K562 (cell line): ENCODE data around the gene PSMD4. TPM values are rescaled to one million over a fixed set of nuclear protein-coding genes. Genes with fewer than 3 reads are reported as not detected.

Experiments used
- ATAC-seq: fragments of 200-7000 bp; cut with Tn5 transposase; 3 replicates; pipeline ENCODE4 v1.9.1; 2020; ENCODE audit warnings: moderate library complexity
- BruUV-seq: library from RNA; stranded (reverse); fragments of 400-500 nt; replicated peaks from 2 replicates; lab custom pipeline; 2021; lab: Mats Ljungman, UMichigan
- CTCF ChIA-PET: fragments of 300-600 bp; formaldehyde crosslinking; extraction: SDS; loops from one replicate; lab custom pipeline; 2021; ENCODE audit warnings: low intra/inter-chr PET ratio; lab: Yijun Ruan, JAX
- POLR2A ChIA-PET: fragments of 300-600, 350-650 bp; sonication (Branson Sonifier 250); formaldehyde crosslinking; extraction: SDS; loops from one replicate; lab custom pipeline; 2021; ENCODE audit warnings: antibody characterized with exemption, inconsistent platforms; lab: Yijun Ruan, JAX
- DNase-seq, 4 experiments: peaks; one replicate each; pipeline versions ENCODE4 v3.0.0 to v3.0.0-alpha.2; 2011 to 2018; ENCODE audit warnings: low spot score in 3 of 4, mixed read lengths in 3 of 4; ENCODE audit errors: extremely low read depth in 1 of 4
- FAIRE-seq: peaks from 2 replicates; lab custom pipeline; 2011; peaks lifted over from hg19 to GRCh38; lab: Jason Lieb, UNC
- H2AFZ ChIP-seq: 2 replicates; pipeline ENCODE4 v1.6.0; 2011; ENCODE audit warnings: low read depth, low read length, control low read depth, inconsistent platforms
- H3K27ac ChIP-seq: fragments of 200-600 bp; 3 replicates; pipeline ENCODE4 v1.8.0; 2011; ENCODE audit warnings: low read depth, mild to moderate bottlenecking, control low read depth, inconsistent platforms, low read length, moderate library complexity, mixed read lengths; ENCODE audit errors: extremely low read depth
- H3K27me3 ChIP-seq, 2 experiments: fragments of 300-600 bp in 1 of 2; 2 replicates in 1 of 2; 3 replicates in 1 of 2; pipeline versions ENCODE4 v1.6.0 to v1.8.0; 2011; ENCODE audit warnings: inconsistent platforms in 2 of 2, low read length in 2 of 2, mild to moderate bottlenecking in 1 of 2, mixed read lengths in 1 of 2, moderate library complexity in 1 of 2; ENCODE audit not compliant: control insufficient read depth in 2 of 2, insufficient read depth in 2 of 2
- H3K36me3 ChIP-seq: fragments of 300-600 bp; 3 replicates; pipeline ENCODE4 v1.8.0; 2011; ENCODE audit warnings: mild to moderate bottlenecking, low read length, inconsistent platforms; ENCODE audit not compliant: control insufficient read depth, insufficient read depth
- H3K4me1 ChIP-seq, 2 experiments: fragments of 200-600 bp in 1 of 2; replicated peaks in 1 of 2; 2 replicates in 1 of 2; 3 replicates in 1 of 2; pipeline versions ENCODE4 v1.5.1 to v1.8.0; 2011; ENCODE audit warnings: inconsistent platforms in 2 of 2, low read length in 2 of 2, mild to moderate bottlenecking in 1 of 2, mixed read lengths in 1 of 2, moderate library complexity in 1 of 2; ENCODE audit not compliant: control insufficient read depth in 2 of 2, insufficient read depth in 2 of 2
- H3K4me2 ChIP-seq: 2 replicates; pipeline ENCODE4 v1.6.1; 2011; ENCODE audit warnings: low read length, control low read depth, inconsistent platforms, mixed read lengths; ENCODE audit not compliant: insufficient read depth
- H3K4me3 ChIP-seq: fragments of 200-600 bp; sonication (generic), shearing (Covaris generic); 2 replicates; pipeline ENCODE4 v1.5.1; 2016; ENCODE audit warnings: control low read depth, inconsistent platforms
- H3K79me2 ChIP-seq: fragments of 200-600 bp; 3 replicates; pipeline ENCODE4 v1.8.0; 2011; ENCODE audit warnings: low read length, inconsistent platforms; ENCODE audit not compliant: control insufficient read depth, insufficient read depth
- H3K9ac ChIP-seq, 2 experiments: 2 replicates each; pipeline versions ENCODE4 v1.6.0 to v1.6.1; 2011; ENCODE audit warnings: low read depth in 2 of 2, low read length in 2 of 2, control low read depth in 1 of 2, inconsistent platforms in 1 of 2, mild to moderate bottlenecking in 1 of 2, mixed read lengths in 1 of 2; ENCODE audit not compliant: insufficient read depth in 1 of 2
- H3K9me1 ChIP-seq: one replicate; pipeline ENCODE4 v1.6.0; 2011; ENCODE audit warnings: inconsistent platforms, mild to moderate bottlenecking, low read length, moderate library complexity; ENCODE audit not compliant: control insufficient read depth, insufficient read depth
- H3K9me3 ChIP-seq: replicated peaks from 2 replicates; pipeline ENCODE4 v1.5.1; 2011; ENCODE audit warnings: low read depth, low read length, inconsistent platforms; ENCODE audit not compliant: control insufficient read depth, insufficient read depth
- H4K20me1 ChIP-seq: replicated peaks from 2 replicates; pipeline ENCODE4 v1.6.1; 2011; ENCODE audit warnings: low read length, inconsistent platforms, mixed read lengths; ENCODE audit not compliant: control insufficient read depth, insufficient read depth
- DDX20 ChIP-seq: fragments of 450-650 bp; IDR thresholded peaks from 2 replicates; pipeline ENCODE4 v1.6.1; 2016; ENCODE audit warnings: missing genetic modification characterization, low read depth, mild to moderate bottlenecking, missing compliant biosample characterization, moderate library complexity
- EGR1 ChIP-seq: fragments of 450-650 bp; conservative IDR thresholded peaks from 2 replicates; pipeline ENCODE4 v1.6.1; 2017; ENCODE audit warnings: mild to moderate bottlenecking
- ETV1 ChIP-seq: fragments of 450-650 bp; conservative IDR thresholded peaks from 2 replicates; pipeline ENCODE4 v1.6.1; 2016; ENCODE audit warnings: missing genetic modification characterization, control low read depth, low read depth, missing compliant biosample characterization
- FOXJ3 ChIP-seq: sonication (generic); formaldehyde crosslinking; IDR thresholded peaks from 2 replicates; pipeline ENCODE4 v1.4.0; 2020; ENCODE audit warnings: mild to moderate bottlenecking, missing genetic modification reagents
- HDAC8 ChIP-seq: fragments of 450-650 bp; IDR thresholded peaks from 2 replicates; pipeline ENCODE4 v1.6.1; 2016; ENCODE audit warnings: mild to moderate bottlenecking, missing genetic modification characterization, moderate library complexity, missing compliant biosample characterization
- NELFE ChIP-seq: IDR thresholded peaks from 2 replicates; pipeline ENCODE4 v1.6.1; 2011; ENCODE audit warnings: mild to moderate bottlenecking; ENCODE audit not compliant: insufficient read depth, insufficient read length
- NFYB ChIP-seq: IDR thresholded peaks from 2 replicates; pipeline ENCODE4 v1.6.1; 2011; ENCODE audit warnings: mild to moderate bottlenecking, moderate library complexity; ENCODE audit not compliant: insufficient read length; ENCODE audit errors: extremely low read depth
- SAFB ChIP-seq: fragments of 200-400 bp; formaldehyde crosslinking; IDR thresholded peaks from 2 replicates; pipeline ENCODE4 v1.6.1; 2017; ENCODE audit warnings: low read depth, low read length, borderline replicate concordance
- ZFP91 ChIP-seq: sonication (generic); formaldehyde crosslinking; IDR thresholded peaks from 2 replicates; pipeline ENCODE4 v1.8.0; 2022; ENCODE audit warnings: mild to moderate bottlenecking, missing genetic modification reagents
- WGBS: fragments of 100-300 bp; shearing (Covaris generic); methylation state at CpG from one replicate; pipeline ENCODE4 v1.1.6; 2016; ENCODE audit warnings: low coverage, mixed read lengths; ENCODE audit not compliant: insufficient coverage; ENCODE audit errors: missing lambda C conversion rate; 5-methylcytosine and 5-hydroxymethylcytosine counted together
- in situ Hi-C: fragments of 300-500 bp; cut with MboI; formaldehyde crosslinking; loops from 4 replicates; pipeline ENCODE4 v1.15.0; 2018; ENCODE audit warnings: inconsistent platforms, mixed read lengths
- intact Hi-C: fragments of 100-400 bp; cut with micrococcal nuclease; formaldehyde crosslinking; loops from 2 replicates; pipeline ENCODE4 v1.14.2; 2022
- polyA plus RNA-seq, 8 experiments: library from polyadenylated mRNA; depleted of rRNA in 4 of 8; stranded (reverse) in 5 of 8; unstranded in 3 of 8; fragments of >200 nt; fragmentation: Nextera tagmentation in 2 of 8; fragmentation: Illumina TruSeq in 1 of 8; extraction: Ambion mirVana in 2 of 8; extraction: Trizol in 1 of 8; gene quantifications; 2 replicates each; pipeline versions ENCODE4 v1.2.1 to v1.2.3, GENCODE V29; 2011 to 2014; ENCODE audit warnings: inconsistent platforms in 1 of 8, missing spikeins in 1 of 8
- total RNA-seq, 7 experiments: library from RNA; depleted of rRNA in 6 of 7; stranded (reverse); fragments of >200 nt in 6 of 7; fragmentation: Illumina TruSeq in 2 of 7; extraction: Trizol in 2 of 7; gene quantifications; 2 replicates each; pipeline versions ENCODE4 v1.2.1 to v1.2.3, GENCODE V29; 2011 to 2021; ENCODE audit warnings: low replicate concordance in 1 of 7
- TF ChIP-seq, protein P1 (sequence below), 2 experiments: fragments of 450-650 bp; IDR thresholded peaks; 2 replicates each; pipeline ENCODE4 v1.6.1; 2018; ENCODE audit warnings: mild to moderate bottlenecking in 2 of 2, low read depth in 1 of 2; ENCODE audit not compliant: partially characterized antibody in 2 of 2

Gene PSMD4
- total and polyA plus RNA-seq, 9 of the 15 experiments (the other 6 are each of a cell fraction or from before 2014, with no cell fraction given), result 194 to 353 (median 295) TPM

- no peaks in the 10 kb centered on the region for H3K9me1 ChIP-seq
- TF ChIP-seq ETV1 (tag), result no peak
- FAIRE-seq (no peak), DNase-seq (no peak), ATAC-seq (no peak)
- peaks cover 80% of the 10 kb centered on the region; the same call in 2 of the 3 replicates for H3K36me3 ChIP-seq
- no peaks in the 10 kb centered on the region; a peak in 1 of 5 replicates for H3K27me3 ChIP-seq
- ChIA-PET CTCF (no interaction called here), POLR2A (no interaction called here)
- no peaks in the 10 kb centered on the region; a peak in 1 of 5 replicates for H3K4me1 ChIP-seq
- WGBS, result 44% methylated on average over 5 of the region's 5 CpGs
- H4K20me1 ChIP-seq, result no peaks in the 10 kb centered on the region
- in situ Hi-C loops, result no loop called here
- H2AFZ ChIP-seq, result no peak overlapping the region
- H3K9ac ChIP-seq, result no peak overlapping the region
- intact Hi-C loops, result no loop called here
- no peak overlapping the region for H3K4me3 ChIP-seq
- H3K9me3 ChIP-seq, result no peaks in the 10 kb centered on the region
- no peak overlapping the region for H3K4me2 ChIP-seq
- no peak overlapping the region for H3K27ac ChIP-seq
- BruUV-seq, result no TSS peak
- no peaks in the 10 kb centered on the region for H3K79me2 ChIP-seq
These were observed 10.8 kb upstream of the PSMD4 start for GRCh38 chr1:151243683-151244216.

DNA sequence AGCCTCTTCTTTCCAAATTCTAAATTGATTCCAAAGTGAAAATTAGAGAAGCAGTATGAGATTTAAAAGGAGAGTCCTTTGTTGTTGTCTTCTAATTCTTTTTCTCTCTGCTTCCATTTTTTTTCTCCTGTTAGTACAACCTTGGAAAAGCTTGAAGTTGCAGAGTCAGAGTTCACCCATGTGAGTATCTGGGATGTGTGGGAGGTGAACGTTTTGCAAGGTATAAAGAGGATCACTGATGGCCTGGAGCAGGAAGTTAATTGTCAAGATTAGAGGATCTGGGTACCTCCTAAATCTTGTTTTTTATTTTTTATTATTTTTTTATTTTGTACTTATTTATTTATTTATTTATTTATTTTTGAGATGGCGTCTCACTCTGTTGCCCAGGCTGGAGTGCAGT is 7.7 kb upstream of the PSMD4 start:
- in situ Hi-C loops (no loop called here), intact Hi-C loops (no loop called here)
- ATAC-seq, result no peak
- no peaks in the 10 kb centered on the region for H3K4me1 ChIP-seq
- no peak overlapping the region for H3K9ac ChIP-seq
- BruUV-seq, result no TSS peak
- H3K9me3 ChIP-seq, result no peaks in the 10 kb centered on the region
- no peak overlapping the region for H3K4me3 ChIP-seq
- H3K27me3 ChIP-seq, result no peaks in the 10 kb centered on the region; a peak in 1 of 5 replicates
- H2AFZ ChIP-seq, result no peak overlapping the region
- H4K20me1 ChIP-seq, result no peaks in the 10 kb centered on the region
- H3K4me2 ChIP-seq, result no peak overlapping the region
- H3K27ac ChIP-seq, result no peak overlapping the region
- 40% methylated on average over 2 of the region's 2 CpGs for WGBS
- no peak for DNase-seq
- H3K79me2 ChIP-seq, result no peaks in the 10 kb centered on the region
- no peaks in the 10 kb centered on the region for H3K9me1 ChIP-seq
- ChIA-PET CTCF (no interaction called here), POLR2A (interaction anchor here (0.5 to 1.4 kb wide), 2 partner anchors 38 to 227 kb away, joined by 3 read pairs; no protein-coding TSS in a partner anchor)
- no peak for FAIRE-seq
- H3K36me3 ChIP-seq, result peaks cover 62% of the 10 kb centered on the region; the same call in 2 of the 3 replicates
- TF ChIP-seq DDX20 (tag) (no peak), NFYB (no peak), NELFE (no peak), ZFP91 (CRISPR knock-in tag) (no peak), FOXJ3 (CRISPR knock-in tag) (no peak), EGR1 (no peak), HDAC8 (no peak), SAFB (no peak)
- TF ChIP-seq, protein P1, sequence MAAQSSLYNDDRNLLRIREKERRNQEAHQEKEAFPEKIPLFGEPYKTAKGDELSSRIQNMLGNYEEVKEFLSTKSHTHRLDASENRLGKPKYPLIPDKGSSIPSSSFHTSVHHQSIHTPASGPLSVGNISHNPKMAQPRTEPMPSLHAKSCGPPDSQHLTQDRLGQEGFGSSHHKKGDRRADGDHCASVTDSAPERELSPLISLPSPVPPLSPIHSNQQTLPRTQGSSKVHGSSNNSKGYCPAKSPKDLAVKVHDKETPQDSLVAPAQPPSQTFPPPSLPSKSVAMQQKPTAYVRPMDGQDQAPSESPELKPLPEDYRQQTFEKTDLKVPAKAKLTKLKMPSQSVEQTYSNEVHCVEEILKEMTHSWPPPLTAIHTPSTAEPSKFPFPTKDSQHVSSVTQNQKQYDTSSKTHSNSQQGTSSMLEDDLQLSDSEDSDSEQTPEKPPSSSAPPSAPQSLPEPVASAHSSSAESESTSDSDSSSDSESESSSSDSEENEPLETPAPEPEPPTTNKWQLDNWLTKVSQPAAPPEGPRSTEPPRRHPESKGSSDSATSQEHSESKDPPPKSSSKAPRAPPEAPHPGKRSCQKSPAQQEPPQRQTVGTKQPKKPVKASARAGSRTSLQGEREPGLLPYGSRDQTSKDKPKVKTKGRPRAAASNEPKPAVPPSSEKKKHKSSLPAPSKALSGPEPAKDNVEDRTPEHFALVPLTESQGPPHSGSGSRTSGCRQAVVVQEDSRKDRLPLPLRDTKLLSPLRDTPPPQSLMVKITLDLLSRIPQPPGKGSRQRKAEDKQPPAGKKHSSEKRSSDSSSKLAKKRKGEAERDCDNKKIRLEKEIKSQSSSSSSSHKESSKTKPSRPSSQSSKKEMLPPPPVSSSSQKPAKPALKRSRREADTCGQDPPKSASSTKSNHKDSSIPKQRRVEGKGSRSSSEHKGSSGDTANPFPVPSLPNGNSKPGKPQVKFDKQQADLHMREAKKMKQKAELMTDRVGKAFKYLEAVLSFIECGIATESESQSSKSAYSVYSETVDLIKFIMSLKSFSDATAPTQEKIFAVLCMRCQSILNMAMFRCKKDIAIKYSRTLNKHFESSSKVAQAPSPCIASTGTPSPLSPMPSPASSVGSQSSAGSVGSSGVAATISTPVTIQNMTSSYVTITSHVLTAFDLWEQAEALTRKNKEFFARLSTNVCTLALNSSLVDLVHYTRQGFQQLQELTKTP (IDR thresholded peaks at IDR 0.05; ENCODE audit: low read depth in 1 of 2, partially characterized antibody in 2 of 2), result no peak
